GM18858 (cell line): ENCODE data around the gene SOD2.
"Not testable (repeated sequence)": the region's sequence is repeated elsewhere in the genome, so short reads cannot be mapped to it uniquely, and the experiment has no call there.

Source experiments
- ATAC-seq: cut with Tn5 transposase; IDR thresholded peaks from one replicate; pipeline ENCODE4 v1.9.1; 2021; ENCODE audit not compliant: unreplicated experiment

SOD2 gene

DNA sequence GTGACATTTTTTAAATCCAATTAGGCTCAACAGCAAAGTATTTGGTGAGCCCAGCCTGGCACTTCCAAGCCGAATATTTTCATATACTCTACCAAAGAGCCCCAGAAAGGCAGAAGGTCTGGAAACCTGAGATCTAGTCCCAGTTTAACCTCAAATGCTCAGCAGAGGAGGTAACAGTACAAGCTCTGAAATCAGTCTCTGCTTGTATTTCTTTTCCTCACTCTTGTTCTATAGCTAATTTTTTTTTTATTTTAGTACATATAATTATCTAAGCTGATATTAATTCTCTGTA lies 9.1 kb downstream of the SOD2 start:
- no peak for ATAC-seq

GRCh38 chr6:159682810-159683209 lies 10.2 kb downstream of the SOD2 start:
- ATAC-seq, result no peak

- no peak for ATAC-seq
These were observed 10.7 kb downstream of the SOD2 start for GRCh38 chr6:159682295-159682694.

DNA sequence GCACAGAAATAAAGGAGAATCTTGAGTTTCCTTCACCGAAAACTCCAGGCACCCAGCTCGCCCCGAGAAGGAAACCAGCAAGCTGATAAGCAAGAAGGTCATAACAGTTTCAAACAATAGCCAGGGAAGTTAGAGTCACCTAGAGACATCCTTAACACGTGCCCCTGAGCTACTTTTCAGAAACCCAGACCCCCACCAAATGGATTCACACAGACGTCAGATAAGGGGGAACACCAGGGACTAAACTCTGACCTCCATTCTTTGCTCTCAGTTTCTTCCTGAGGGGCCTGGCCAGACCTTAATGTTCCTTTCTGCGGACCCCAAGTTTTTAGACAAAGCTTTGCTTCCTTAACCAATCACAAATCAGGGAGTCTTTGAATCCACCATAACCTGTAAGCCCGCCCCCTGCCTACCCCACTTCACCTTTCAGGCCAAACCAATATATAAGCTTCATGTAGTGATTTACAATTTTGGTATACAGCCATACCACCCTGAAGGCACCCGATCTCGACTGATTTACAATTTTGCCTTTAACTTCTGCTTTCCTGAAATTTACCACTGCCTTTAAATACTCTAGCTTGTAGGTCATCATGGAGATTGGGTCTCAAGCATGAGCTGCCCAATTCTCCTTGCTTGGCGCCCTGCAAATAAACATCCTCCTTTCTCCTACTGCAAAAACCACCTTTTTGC lies 11.7 kb downstream of the SOD2 start:
- no peak for ATAC-seq

DNA sequence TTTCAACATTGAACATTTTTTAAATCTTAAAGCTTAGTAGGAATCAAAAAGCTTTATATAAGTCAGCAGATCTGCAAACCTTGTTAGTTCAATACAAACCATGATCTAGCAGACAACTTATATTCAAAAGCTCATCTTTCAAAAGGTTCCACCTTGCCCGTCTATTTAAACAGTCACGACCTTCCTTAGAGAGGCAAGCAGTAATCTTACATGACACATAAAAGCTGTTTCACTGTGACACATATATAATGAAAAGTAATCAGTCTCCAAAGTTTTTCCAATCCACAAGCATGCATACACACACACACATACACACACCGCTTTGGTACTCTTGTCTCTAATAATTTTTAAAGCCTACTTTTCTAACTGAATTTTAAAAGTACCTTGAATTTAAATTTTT lies 12.9 kb downstream of the SOD2 start:
- no peak for ATAC-seq

GRCh38 chr6:159679091-159680077 lies 13.7 kb downstream of the SOD2 start:
- ATAC-seq, result no peak

- no peak for ATAC-seq
These were observed 14.5 kb downstream of the SOD2 start for GRCh38 chr6:159678574-159678973.

GRCh38 chr6:159677506-159678165 lies 15.4 kb downstream of the SOD2 start:
- no peak for ATAC-seq

GRCh38 chr6:159676890-159677505 lies 16.0 kb downstream of the SOD2 start:
- no peak for ATAC-seq

DNA sequence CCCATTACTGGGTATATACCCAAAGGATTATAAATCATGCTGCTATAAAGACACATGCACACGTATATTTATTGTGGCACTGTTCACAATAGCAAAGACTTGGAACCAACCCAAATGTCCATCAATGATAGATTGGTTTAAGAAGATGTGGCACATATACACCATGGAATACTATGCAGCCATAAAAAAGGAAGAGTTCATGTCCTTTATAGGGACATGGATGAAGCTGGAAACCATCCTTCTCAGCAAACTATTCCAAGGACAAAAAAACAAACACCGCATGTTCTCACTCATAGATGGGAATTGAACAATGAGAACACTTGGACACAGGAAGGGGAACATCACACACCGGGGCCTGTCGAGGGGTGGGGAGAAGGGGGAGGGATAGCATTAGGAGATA lies 16.8 kb downstream of the SOD2 start:
- not testable (repeated sequence) for ATAC-seq

GRCh38 chr6:159665868-159666635 lies 27.0 kb downstream of the SOD2 start:
- ATAC-seq, result no peak

GRCh38 chr6:159663368-159663889 lies 29.6 kb downstream of the SOD2 start:
- ATAC-seq, result not testable (repeated sequence)

DNA sequence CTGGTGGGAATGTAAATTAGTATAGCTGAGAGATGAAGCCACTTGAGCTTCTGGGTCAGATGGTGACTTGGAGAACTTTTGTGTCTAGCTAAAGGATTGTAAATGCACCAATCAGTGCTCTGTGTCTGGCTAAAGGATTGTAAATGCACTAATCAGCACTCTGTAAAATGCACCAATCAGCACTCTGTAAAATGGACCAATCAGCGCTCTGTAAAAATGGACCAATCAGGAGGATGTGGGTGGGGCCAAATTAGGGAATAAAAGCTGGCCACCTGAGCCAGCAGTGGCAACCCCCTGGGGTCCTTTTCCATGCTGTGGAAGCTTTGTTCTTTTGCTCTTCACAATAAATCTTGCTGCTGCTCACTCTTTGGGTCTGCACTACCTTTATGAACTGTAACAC lies 31.1 kb downstream of the SOD2 start:
- not testable (repeated sequence) for ATAC-seq

- no peak for ATAC-seq
These were observed 37.5 kb downstream of the SOD2 start for GRCh38 chr6:159655409-159655988.

DNA sequence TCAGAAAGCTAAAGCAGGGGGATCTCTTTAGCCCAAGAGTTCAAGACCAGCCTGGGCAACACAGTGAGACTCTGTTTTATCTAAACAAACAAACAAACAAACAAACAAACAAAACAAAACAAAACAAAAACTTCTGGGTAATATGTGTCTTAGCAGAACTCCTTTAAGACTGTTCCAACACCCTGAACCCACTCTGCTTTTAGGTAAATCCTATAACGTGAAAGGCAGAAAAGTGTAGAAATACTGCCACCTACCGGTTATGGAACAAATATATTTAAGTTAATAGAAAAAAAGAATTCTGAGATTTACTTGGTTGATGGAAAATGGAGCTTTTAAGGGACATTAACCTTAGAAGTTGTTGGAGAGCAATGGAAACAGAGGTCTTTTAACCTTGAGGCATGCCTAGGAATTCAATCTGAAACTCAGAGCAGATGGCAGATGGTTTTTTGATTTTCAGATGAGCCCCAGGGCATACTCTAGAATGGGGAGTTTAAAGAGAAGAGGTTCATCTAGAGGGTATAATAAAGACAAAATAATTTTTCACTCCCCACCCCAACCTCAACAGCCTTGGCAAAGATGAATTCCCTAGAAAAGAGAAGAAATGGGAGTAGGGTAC lies 38.5 kb downstream of the SOD2 start:
- ATAC-seq, result no peak

DNA sequence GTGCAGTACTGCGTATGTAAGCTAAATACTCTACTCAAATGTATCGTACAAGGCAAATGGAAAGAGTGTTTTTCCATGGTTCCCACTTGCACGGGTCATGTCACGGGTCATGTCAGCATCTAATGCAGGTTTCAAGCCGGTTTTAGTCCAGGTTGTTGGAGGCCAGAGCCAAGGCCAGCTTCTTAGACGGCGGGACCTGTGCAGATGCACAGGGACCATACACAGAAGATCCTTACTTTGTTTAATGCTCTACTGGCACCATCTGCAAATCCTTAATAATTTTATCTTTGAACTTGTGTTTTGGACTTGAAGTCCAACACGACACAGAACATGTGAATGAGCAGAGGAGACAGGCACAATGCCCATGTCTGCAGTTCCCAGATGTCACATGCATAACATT lies 42.7 kb downstream of the SOD2 start:
- ATAC-seq, result no peak

- no peak for ATAC-seq
These were observed 43.6 kb downstream of the SOD2 start for GRCh38 chr6:159649441-159649840.

- ATAC-seq, result peak; percentile 94
These were observed 46.3 kb downstream of the SOD2 start for GRCh38 chr6:159646733-159647132.

DNA sequence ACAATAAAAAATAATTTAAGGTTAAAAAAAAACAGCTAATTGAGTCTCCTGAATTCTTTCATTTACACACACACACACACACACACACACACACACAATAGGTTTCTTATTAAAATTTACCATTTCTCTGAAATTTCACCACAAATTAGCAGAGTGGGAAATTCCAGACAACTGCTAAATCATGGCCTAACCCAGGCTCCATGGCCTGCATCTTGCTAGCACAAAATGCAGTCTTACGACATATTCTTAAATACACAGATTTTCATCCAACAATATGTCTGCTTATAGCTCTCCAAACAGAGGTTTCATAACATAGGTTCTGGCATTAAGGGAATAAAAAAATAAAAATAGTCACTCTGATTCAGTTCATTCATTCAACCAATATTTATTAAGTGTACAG lies 46.9 kb downstream of the SOD2 start:
- no peak for ATAC-seq

GRCh38 chr6:159645640-159646039 lies 47.4 kb downstream of the SOD2 start:
- ATAC-seq, result no peak
